Neural progenitor cell (in vitro differentiated cells): ENCODE data around the gene HADH. TPM values are rescaled to one million over a fixed set of nuclear protein-coding genes. Genes with fewer than 3 reads are reported as not detected.

Experiments used
- DNase-seq: peaks from one replicate; pipeline ENCODE4 v3.0.0-alpha.2; 2016; ENCODE audit warnings: low spot score
- H2AFZ ChIP-seq: fragments of 200-600 bp; sonication (generic); replicated peaks from 2 replicates; pipeline ENCODE4 v1.6.1; 2016; ENCODE audit warnings: antibody characterized with exemption
- H3F3A ChIP-seq: fragments of 200-600 bp; sonication (generic); 2 replicates; pipeline ENCODE4 v1.6.1; 2016; ENCODE audit warnings: antibody characterized with exemption, low read depth
- H3K27ac ChIP-seq: fragments of 200-600 bp; sonication (generic); 2 replicates; pipeline ENCODE4 v1.5.1; 2016; ENCODE audit warnings: mild to moderate bottlenecking
- H3K27me3 ChIP-seq: fragments of 200-600 bp; sonication (generic); 2 replicates; pipeline ENCODE4 v1.6.1; 2016; ENCODE audit warnings: mild to moderate bottlenecking, moderate library complexity
- H3K36me3 ChIP-seq: fragments of 200-600 bp; sonication (generic); 2 replicates; pipeline ENCODE4 v1.5.1; 2016
- H3K4me1 ChIP-seq: fragments of 200-600 bp; sonication (generic); 2 replicates; pipeline ENCODE4 v1.6.1; 2016; ENCODE audit warnings: mixed run types
- H3K4me2 ChIP-seq: fragments of 200-600 bp; sonication (generic); 2 replicates; pipeline ENCODE4 v1.6.1; 2016
- H3K4me3 ChIP-seq: fragments of 200-600 bp; sonication (generic); 2 replicates; pipeline ENCODE4 v1.5.1; 2016
- H3K79me2 ChIP-seq: fragments of 200-600 bp; sonication (generic); 2 replicates; pipeline ENCODE4 v1.6.1; 2016; ENCODE audit warnings: low read depth
- H3K9ac ChIP-seq: fragments of 200-600 bp; sonication (generic); 2 replicates; pipeline ENCODE4 v1.6.1; 2016
- H3K9me3 ChIP-seq: fragments of 200-600 bp; sonication (generic); 2 replicates; pipeline ENCODE4 v1.5.1; 2016; ENCODE audit warnings: low read depth
- H4K20me1 ChIP-seq: fragments of 200-600 bp; sonication (generic); 2 replicates; pipeline ENCODE4 v1.6.1; 2016; ENCODE audit warnings: low read depth
- H3K27ac Mint-ChIP-seq: 3 replicates; pipeline ENCODE4 v1.8.0; 2021; ENCODE audit warnings: mixed read lengths
- H3K27me3 Mint-ChIP-seq: 2 replicates; pipeline ENCODE4 v1.8.0; 2022; ENCODE audit warnings: low read depth, mild to moderate bottlenecking, inconsistent platforms, moderate library complexity, mixed read lengths; ENCODE audit not compliant: insufficient read depth
- H3K36me3 Mint-ChIP-seq: 3 replicates; pipeline ENCODE4 v1.8.0; 2021; ENCODE audit warnings: mixed read lengths
- H3K4me1 Mint-ChIP-seq: 3 replicates; pipeline ENCODE4 v1.8.0; 2021; ENCODE audit warnings: mixed read lengths
- H3K4me3 Mint-ChIP-seq: 3 replicates; pipeline ENCODE4 v1.8.0; 2021; ENCODE audit warnings: mild to moderate bottlenecking, moderate library complexity, mixed read lengths
- H3K9me3 Mint-ChIP-seq: 3 replicates; pipeline ENCODE4 v1.8.0; 2020; ENCODE audit warnings: mixed read lengths
- EZH2 ChIP-seq: fragments of 200-600 bp; sonication (generic); IDR thresholded peaks from 2 replicates; pipeline ENCODE4 v1.6.1; 2017; ENCODE audit warnings: antibody characterized with exemption, mild to moderate bottlenecking, moderate library complexity
- EZH2phosphoT487 ChIP-seq: fragments of 200-600 bp; sonication (generic); IDR thresholded peaks from 2 replicates; pipeline ENCODE4 v1.6.1; 2017; ENCODE audit warnings: antibody characterized with exemption
- total RNA-seq: library from RNA; depleted of rRNA; stranded (reverse); fragments of >200 nt; gene quantifications from 2 replicates; pipeline ENCODE4 v1.2.3, GENCODE V29; 2015; ENCODE audit warnings: low replicate concordance
- TF ChIP-seq, protein P1 (sequence below): fragments of 200-600 bp; sonication (generic); IDR thresholded peaks from 2 replicates; pipeline ENCODE4 v1.5.1; 2017; ENCODE audit warnings: antibody characterized with exemption, mild to moderate bottlenecking

Gene HADH
- total RNA-seq, 1 donor from 2014 or later: 49.9 TPM

GRCh38 chr4:108037884-108038283, 48.2 kb downstream of the HADH start:
- Histone ChIP-seq H4K20me1 (peaks cover 1% of the 10 kb centered on the region), H3K4me3 (no peak overlapping the region), H3K27ac (no peak overlapping the region), H3K36me3 (no peaks in the 10 kb centered on the region), H3K4me1 (peaks cover under 1% of the 10 kb centered on the region), H3K9ac (no peak overlapping the region), H3K9me3 (no peaks in the 10 kb centered on the region), H3K27me3 (no peaks in the 10 kb centered on the region), H3F3A (peaks cover 1% of the 10 kb centered on the region), H3K4me2 (no peak overlapping the region), H2AFZ (no peak overlapping the region), H3K79me2 (no peaks in the 10 kb centered on the region)
- Mint-ChIP-seq H3K36me3 (peaks cover 11% of the 10 kb centered on the region), H3K9me3 (peaks cover 2% of the 10 kb centered on the region), H3K4me1 (peaks cover 2% of the 10 kb centered on the region), H3K27ac (no peak overlapping the region), H3K4me3 (no peak overlapping the region), H3K27me3 (no peaks in the 10 kb centered on the region)
- TF ChIP-seq EZH2phosphoT487: no peak
- no peak for TF ChIP-seq EZH2
- TF ChIP-seq, protein P1, sequence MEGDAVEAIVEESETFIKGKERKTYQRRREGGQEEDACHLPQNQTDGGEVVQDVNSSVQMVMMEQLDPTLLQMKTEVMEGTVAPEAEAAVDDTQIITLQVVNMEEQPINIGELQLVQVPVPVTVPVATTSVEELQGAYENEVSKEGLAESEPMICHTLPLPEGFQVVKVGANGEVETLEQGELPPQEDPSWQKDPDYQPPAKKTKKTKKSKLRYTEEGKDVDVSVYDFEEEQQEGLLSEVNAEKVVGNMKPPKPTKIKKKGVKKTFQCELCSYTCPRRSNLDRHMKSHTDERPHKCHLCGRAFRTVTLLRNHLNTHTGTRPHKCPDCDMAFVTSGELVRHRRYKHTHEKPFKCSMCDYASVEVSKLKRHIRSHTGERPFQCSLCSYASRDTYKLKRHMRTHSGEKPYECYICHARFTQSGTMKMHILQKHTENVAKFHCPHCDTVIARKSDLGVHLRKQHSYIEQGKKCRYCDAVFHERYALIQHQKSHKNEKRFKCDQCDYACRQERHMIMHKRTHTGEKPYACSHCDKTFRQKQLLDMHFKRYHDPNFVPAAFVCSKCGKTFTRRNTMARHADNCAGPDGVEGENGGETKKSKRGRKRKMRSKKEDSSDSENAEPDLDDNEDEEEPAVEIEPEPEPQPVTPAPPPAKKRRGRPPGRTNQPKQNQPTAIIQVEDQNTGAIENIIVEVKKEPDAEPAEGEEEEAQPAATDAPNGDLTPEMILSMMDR: no peak
- DNase-seq: no peak

DNA sequence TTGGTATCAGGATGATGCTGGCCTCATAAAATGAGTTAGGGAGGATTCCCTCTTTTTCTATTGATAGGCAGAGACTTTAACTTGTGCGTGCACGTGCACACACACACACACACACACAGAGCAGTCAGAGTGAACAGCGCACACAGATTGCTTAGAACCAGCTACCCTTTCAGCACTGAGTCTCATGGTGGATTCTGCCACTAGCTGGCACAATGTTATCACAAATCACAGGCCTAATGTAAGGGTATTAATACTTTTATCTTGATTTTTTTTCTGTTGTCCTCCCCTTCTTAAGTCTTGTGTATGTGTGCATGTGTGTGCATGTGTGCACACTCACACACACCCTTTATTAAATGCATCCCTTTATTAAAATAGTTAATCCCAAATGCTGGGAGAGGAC, 53.2 kb downstream of the HADH start:
- Histone ChIP-seq H3K9me3 (no peaks in the 10 kb centered on the region), H3K4me2 (peak overlapping the region; percentile 33), H3K4me1 (peaks cover 9% of the 10 kb centered on the region), H3K27ac (peak overlapping the region; percentile 66), H3K27me3 (peaks cover 9% of the 10 kb centered on the region), H3K4me3 (no peak overlapping the region), H2AFZ (no peak overlapping the region), H3K9ac (no peak overlapping the region), H3K36me3 (no peaks in the 10 kb centered on the region), H4K20me1 (peaks cover 5% of the 10 kb centered on the region), H3K79me2 (no peaks in the 10 kb centered on the region), H3F3A (peaks cover 15% of the 10 kb centered on the region)
- TF ChIP-seq, protein P1: no peak
- TF ChIP-seq EZH2: no peak
- TF ChIP-seq EZH2phosphoT487: no peak
- peaks cover 2% of the 10 kb centered on the region for H3K9me3 Mint-ChIP-seq
- peaks cover 13% of the 10 kb centered on the region for H3K36me3 Mint-ChIP-seq
- H3K4me1 Mint-ChIP-seq: peaks cover 30% of the 10 kb centered on the region
- peak overlapping the region; percentile 38 for H3K4me3 Mint-ChIP-seq
- no peak for DNase-seq
- H3K27ac Mint-ChIP-seq: peak overlapping the region; percentile 89
- H3K27me3 Mint-ChIP-seq: no peaks in the 10 kb centered on the region

- H3K4me3 ChIP-seq: no peak overlapping the region
- H3K36me3 Mint-ChIP-seq: peaks cover 18% of the 10 kb centered on the region
- peaks cover 15% of the 10 kb centered on the region for H3F3A ChIP-seq
- H3K9me3 ChIP-seq: no peaks in the 10 kb centered on the region
- H3K27ac Mint-ChIP-seq: peak overlapping the region; percentile 89
- H3K4me3 Mint-ChIP-seq: peak overlapping the region; percentile 38
- peak overlapping the region; percentile 33 for H3K4me2 ChIP-seq
- peak overlapping the region; percentile 66 for H3K27ac ChIP-seq
- peaks cover 30% of the 10 kb centered on the region for H3K4me1 Mint-ChIP-seq
- no peak overlapping the region for H2AFZ ChIP-seq
- peak; percentile 92 for DNase-seq
- no peak overlapping the region for H3K9ac ChIP-seq
- peaks cover 9% of the 10 kb centered on the region for H3K4me1 ChIP-seq
- peaks cover 5% of the 10 kb centered on the region for H4K20me1 ChIP-seq
- no peaks in the 10 kb centered on the region for H3K79me2 ChIP-seq
- no peaks in the 10 kb centered on the region for H3K36me3 ChIP-seq
- H3K27me3 ChIP-seq: peaks cover 9% of the 10 kb centered on the region
- H3K9me3 Mint-ChIP-seq: peaks cover 2% of the 10 kb centered on the region
- peak; percentile 72 for TF ChIP-seq EZH2phosphoT487
- TF ChIP-seq, protein P1: no peak
- H3K27me3 Mint-ChIP-seq: no peaks in the 10 kb centered on the region
These were observed 53.8 kb downstream of the HADH start for GRCh38 chr4:108043526-108043925.
